Measurements from ENCODE around the gene DCLK2.

DNA sequence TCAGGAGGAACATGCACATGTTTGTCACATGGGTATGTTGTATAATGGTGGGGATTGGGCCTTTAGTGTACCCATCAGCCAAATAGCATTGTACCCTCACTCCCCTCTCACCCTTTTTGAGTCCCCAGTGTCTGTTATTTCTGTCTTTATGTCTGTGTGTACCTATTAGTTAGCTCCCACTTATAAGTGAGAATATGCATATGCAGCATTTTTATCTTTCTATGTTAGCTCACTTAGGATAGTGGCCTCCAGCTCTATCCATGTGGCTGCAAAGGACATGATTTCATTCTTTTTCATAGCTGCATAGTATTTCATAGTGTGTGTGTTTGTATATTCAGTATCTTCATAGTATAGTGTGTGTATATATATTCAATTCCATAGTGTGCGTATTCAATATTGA, 64.6 kb downstream of the DCLK2 start:
- TF ChIP-seq CTCF (IDR thresholded peaks at IDR 0.05; ENCODE audit: poor library complexity, severe bottlenecking) (no peak), EP300 (conservative IDR thresholded peaks at IDR 0.05; ENCODE audit: poor library complexity, severe bottlenecking) (no peak), TAF1 (IDR thresholded peaks at IDR 0.05; ENCODE audit: low read depth) (no peak)
